ENCODE data around the gene SPOCK1.

Gene SPOCK1

DNA sequence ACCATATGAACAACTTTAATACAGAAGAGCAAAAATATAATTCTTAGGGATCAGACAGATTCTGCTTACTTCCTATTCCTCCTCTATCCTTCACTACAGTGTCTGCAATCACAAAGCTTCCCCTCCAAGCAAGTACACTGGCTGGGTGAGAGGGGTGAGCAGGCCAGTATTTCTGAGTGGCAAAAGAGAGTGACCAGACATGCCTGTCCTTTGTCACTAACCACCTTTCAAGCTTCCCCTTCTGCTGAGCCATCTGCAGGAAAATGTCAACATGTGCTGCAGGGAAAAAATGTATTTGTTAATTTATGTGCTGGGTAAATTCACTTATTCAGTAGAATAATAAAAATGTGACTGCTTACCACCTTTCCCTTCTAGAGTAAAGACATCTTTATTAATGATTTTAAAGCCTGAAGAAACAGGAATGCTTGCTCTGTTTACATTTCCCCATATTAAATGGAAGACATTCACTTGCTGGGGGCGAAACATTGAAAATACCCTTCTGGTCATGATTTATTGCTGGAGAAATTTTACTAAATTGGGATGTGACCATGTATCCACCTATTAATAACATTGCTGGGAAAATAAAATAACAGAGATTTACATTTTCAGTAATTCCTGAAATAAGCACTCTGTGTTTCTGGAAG lies 84.9 kb downstream of the SPOCK1 start:
- Mint-ChIP-seq H3K27me3 (ENCODE audit: low read depth, poor library complexity) (no peaks in the 10 kb centered on the region), H3K36me3 (ENCODE audit: low read depth) (peaks cover 4% of the 10 kb centered on the region), H3K4me3 (no peak overlapping the region), H3K4me1 (no peaks in the 10 kb centered on the region), H3K9me3 (peaks cover 25% of the 10 kb centered on the region), H3K27ac (no peak overlapping the region)
- TF ChIP-seq, protein P1, sequence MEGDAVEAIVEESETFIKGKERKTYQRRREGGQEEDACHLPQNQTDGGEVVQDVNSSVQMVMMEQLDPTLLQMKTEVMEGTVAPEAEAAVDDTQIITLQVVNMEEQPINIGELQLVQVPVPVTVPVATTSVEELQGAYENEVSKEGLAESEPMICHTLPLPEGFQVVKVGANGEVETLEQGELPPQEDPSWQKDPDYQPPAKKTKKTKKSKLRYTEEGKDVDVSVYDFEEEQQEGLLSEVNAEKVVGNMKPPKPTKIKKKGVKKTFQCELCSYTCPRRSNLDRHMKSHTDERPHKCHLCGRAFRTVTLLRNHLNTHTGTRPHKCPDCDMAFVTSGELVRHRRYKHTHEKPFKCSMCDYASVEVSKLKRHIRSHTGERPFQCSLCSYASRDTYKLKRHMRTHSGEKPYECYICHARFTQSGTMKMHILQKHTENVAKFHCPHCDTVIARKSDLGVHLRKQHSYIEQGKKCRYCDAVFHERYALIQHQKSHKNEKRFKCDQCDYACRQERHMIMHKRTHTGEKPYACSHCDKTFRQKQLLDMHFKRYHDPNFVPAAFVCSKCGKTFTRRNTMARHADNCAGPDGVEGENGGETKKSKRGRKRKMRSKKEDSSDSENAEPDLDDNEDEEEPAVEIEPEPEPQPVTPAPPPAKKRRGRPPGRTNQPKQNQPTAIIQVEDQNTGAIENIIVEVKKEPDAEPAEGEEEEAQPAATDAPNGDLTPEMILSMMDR (IDR thresholded peaks at IDR 0.05): no peak
- DNase-seq: no peak

DNA sequence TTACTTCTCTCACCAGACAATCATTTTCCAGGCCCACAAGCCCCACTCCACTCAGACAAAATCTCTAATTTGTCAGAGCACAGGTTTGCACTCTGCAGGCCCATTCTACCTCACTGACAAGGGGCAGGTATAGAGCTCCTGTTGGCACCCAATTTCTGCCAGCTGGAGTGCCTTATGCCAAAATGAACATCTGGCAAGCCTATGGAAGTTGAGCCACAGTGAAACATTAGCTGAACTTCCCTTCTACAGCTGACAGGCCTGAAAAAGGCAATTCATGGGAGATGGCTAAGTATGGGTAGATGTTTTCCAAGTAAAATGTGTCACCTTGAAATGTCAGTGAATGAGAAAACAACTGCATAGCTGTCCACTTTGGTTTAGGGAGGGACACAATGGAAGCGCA lies 87.0 kb downstream of the SPOCK1 start:
- Mint-ChIP-seq H3K4me1 (no peaks in the 10 kb centered on the region), H3K36me3 (ENCODE audit: low read depth) (peaks cover 4% of the 10 kb centered on the region), H3K9me3 (peaks cover 19% of the 10 kb centered on the region), H3K4me3 (no peak overlapping the region), H3K27ac (no peak overlapping the region), H3K27me3 (ENCODE audit: low read depth, poor library complexity) (peaks cover 2% of the 10 kb centered on the region)
- TF ChIP-seq, protein P1 (IDR thresholded peaks at IDR 0.05): no peak
- DNase-seq: no peak

DNA sequence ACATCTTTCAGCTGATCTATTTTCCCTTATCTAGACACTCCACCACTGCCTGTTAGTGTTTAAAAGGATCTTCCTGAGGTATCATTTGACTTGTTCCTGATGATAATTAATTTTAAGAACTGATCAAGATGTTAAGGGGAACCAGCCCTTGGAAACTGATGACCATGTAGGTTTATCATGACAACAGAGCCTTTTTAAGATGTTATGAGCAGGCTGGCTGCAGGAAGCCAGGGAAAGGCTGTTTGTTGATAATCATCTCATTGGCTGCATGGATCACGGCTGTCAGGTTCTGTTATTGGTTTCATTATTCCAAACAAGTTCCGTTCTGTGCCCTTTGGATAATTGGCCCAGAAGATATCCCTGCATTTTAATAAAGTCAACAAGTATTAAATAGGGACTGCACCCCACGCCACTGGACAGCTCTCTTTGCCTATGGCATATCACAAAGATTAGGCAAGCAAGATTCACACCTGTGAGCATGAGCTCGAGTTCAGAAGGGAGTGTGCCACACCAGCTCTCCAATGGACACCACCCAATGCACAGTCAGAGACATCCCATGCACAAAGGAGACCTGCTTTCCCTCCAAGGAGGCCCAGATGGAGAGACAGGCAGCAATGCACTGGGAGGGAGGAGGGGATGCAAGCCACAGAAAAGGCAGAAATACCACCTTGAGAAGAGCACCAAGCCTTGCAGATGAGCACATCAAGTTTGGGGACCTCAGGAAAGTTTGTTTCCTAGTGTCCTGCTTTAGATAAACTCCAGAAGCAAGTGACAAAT lies 88.7 kb downstream of the SPOCK1 start:
- Mint-ChIP-seq H3K27me3 (ENCODE audit: low read depth, poor library complexity) (peaks cover 6% of the 10 kb centered on the region), H3K27ac (no peak overlapping the region), H3K36me3 (ENCODE audit: low read depth) (no peaks in the 10 kb centered on the region), H3K4me3 (no peak overlapping the region), H3K4me1 (no peaks in the 10 kb centered on the region), H3K9me3 (peaks cover 4% of the 10 kb centered on the region)
- no peak for DNase-seq
- TF ChIP-seq, protein P1 (IDR thresholded peaks at IDR 0.05): no peak

DNA sequence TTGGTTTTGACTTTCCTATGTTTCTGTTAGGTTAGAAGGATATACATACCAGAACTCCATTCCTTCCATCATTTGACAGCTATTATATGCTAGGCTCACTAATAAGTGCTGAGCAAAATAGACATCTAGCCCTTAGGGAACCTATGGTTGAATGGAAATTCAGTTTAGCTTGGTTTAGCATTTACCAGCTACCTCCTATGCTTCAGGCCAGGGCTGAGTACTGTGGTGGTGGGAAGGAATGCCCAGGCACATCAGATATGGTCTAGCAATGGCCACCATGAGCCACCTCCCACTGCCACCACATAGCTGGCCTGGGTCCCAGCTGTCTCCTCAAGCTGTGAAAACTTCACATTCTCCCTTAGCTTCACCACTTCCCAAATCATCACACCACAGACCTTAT lies 89.4 kb downstream of the SPOCK1 start:
- no peak for DNase-seq
- Mint-ChIP-seq H3K27ac (no peak overlapping the region), H3K27me3 (ENCODE audit: low read depth, poor library complexity) (peaks cover 8% of the 10 kb centered on the region), H3K4me1 (no peaks in the 10 kb centered on the region), H3K9me3 (no peaks in the 10 kb centered on the region), H3K36me3 (ENCODE audit: low read depth) (no peaks in the 10 kb centered on the region), H3K4me3 (no peak overlapping the region)
- TF ChIP-seq, protein P1 (IDR thresholded peaks at IDR 0.05): no peak

DNA sequence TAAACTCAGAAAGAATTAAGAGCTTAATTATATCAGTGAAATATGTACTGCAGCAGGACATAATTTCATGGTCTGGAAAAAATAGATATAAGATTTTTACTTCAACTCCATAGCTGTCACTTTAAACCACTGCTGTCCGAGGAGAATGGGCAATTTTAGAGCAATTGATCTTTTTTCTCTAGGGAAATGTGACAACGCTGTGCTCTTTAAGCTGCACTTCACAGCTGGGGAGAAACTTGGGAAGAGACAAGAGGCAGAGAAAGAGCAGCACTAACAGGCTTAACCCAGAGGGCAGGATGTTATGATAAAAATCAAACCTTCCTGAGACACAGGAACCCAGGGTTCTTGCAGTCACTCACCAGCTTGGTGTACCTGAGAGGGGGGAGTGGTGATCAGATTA lies 92.0 kb downstream of the SPOCK1 start:
- Mint-ChIP-seq H3K4me3 (no peak overlapping the region), H3K36me3 (ENCODE audit: low read depth) (no peaks in the 10 kb centered on the region), H3K4me1 (peaks cover 10% of the 10 kb centered on the region), H3K27me3 (ENCODE audit: low read depth, poor library complexity) (peaks cover 8% of the 10 kb centered on the region), H3K9me3 (no peaks in the 10 kb centered on the region), H3K27ac (no peak overlapping the region)
- TF ChIP-seq, protein P1 (IDR thresholded peaks at IDR 0.05): no peak
- DNase-seq: no peak

Data from nephron progenitor cell (in vitro differentiated cells).